A673 (cell line): Measurements from ENCODE around the gene CD28. TPM values are rescaled to one million over a fixed set of nuclear protein-coding genes. Genes with fewer than 3 reads are reported as not detected.

ENCODE experiments used
- BruUV-seq: library from RNA; stranded (reverse); fragments of 400-500 nt; replicated peaks from 2 replicates; lab custom pipeline; 2021; lab: Mats Ljungman, UMichigan
- CTCF ChIA-PET: fragments of 300-600 bp; sonication (Branson Sonifier 250); formaldehyde crosslinking; loops from one replicate; lab custom pipeline; 2022; ENCODE audit warnings: antibody characterized with exemption; lab: Charles Lee
- POLR2A ChIA-PET: fragments of 300-600 bp; sonication (Branson Sonifier 250); formaldehyde crosslinking; loops from one replicate; lab custom pipeline; 2022; ENCODE audit warnings: antibody characterized with exemption; ENCODE audit not compliant: low non-redundant PET; lab: Charles Lee
- DNase-seq: peaks from one replicate; pipeline ENCODE4 v3.0.0-alpha.2; 2015; ENCODE audit warnings: low spot score
- H3K27ac ChIP-seq: fragments of 200-600 bp; sonication (generic); 2 replicates; pipeline ENCODE4 v1.5.1; 2016; ENCODE audit warnings: mixed run types, low read depth, mild to moderate bottlenecking, mixed read lengths, antibody characterized with exemption, low read length; ENCODE audit not compliant: poor library complexity, severe bottlenecking
- H3K27me3 ChIP-seq: fragments of 200-600 bp; sonication (generic); replicated peaks from 2 replicates; pipeline ENCODE4 v1.6.1; 2017; ENCODE audit warnings: mixed run types, low read depth, mild to moderate bottlenecking, mixed read lengths, antibody characterized with exemption, low read length; ENCODE audit not compliant: insufficient read depth, poor library complexity
- H3K36me3 ChIP-seq: fragments of 200-600 bp; sonication (generic); 2 replicates; pipeline ENCODE4 v1.6.1; 2016; ENCODE audit warnings: mixed run types, mild to moderate bottlenecking, mixed read lengths, antibody characterized with exemption, low read length; ENCODE audit not compliant: insufficient read depth, poor library complexity, severe bottlenecking
- H3K4me1 ChIP-seq: fragments of 200-600 bp; sonication (generic); 2 replicates; pipeline ENCODE4 v1.6.1; 2017; ENCODE audit warnings: mixed run types, mild to moderate bottlenecking, mixed read lengths, antibody characterized with exemption, low read length; ENCODE audit not compliant: insufficient read depth, poor library complexity, severe bottlenecking
- H3K4me3 ChIP-seq: fragments of 200-600 bp; sonication (generic); 2 replicates; pipeline ENCODE4 v1.5.1; 2016; ENCODE audit warnings: low read depth, mixed run types, mild to moderate bottlenecking, mixed read lengths, low read length; ENCODE audit not compliant: poor library complexity, severe bottlenecking
- H3K9me3 ChIP-seq: fragments of 200-600 bp; sonication (generic); 2 replicates; pipeline ENCODE4 v1.6.1; 2016; ENCODE audit warnings: mixed run types, low read depth, mild to moderate bottlenecking, mixed read lengths, antibody characterized with exemption, low read length; ENCODE audit not compliant: poor library complexity, severe bottlenecking
- CTCF ChIP-seq: fragments of 300-800, 200-600 bp; sonication (generic); conservative IDR thresholded peaks from 2 replicates; pipeline ENCODE4 v1.5.1; 2017; ENCODE audit warnings: low read depth, mild to moderate bottlenecking, antibody characterized with exemption, low read length, moderate library complexity, mixed read lengths
- EZH2 ChIP-seq: fragments of 200-600 bp; sonication (generic); IDR thresholded peaks from 2 replicates; pipeline ENCODE4 v1.6.1; 2017; ENCODE audit warnings: borderline replicate concordance, low read depth, mild to moderate bottlenecking, mixed read lengths, antibody characterized with exemption, low read length; ENCODE audit not compliant: poor library complexity, severe bottlenecking
- intact Hi-C: fragments of 100-400 bp; cut with micrococcal nuclease; formaldehyde crosslinking; loops from one replicate; pipeline ENCODE4 v1.10.0; 2022; ENCODE audit not compliant: unreplicated experiment
- total RNA-seq: library from RNA; stranded (reverse); gene quantifications from 2 replicates; pipeline ENCODE4 v1.2.3, GENCODE V29; 2021

CD28 gene
- total RNA-seq, 1 experiment from 2014 or later, result not detected

GRCh38 chr2:203758841-203759689, 52.6 kb downstream of the CD28 start:
- BruUV-seq, result no TSS peak
- Histone ChIP-seq H3K4me1 (no peaks in the 10 kb centered on the region), H3K27ac (no peak overlapping the region), H3K36me3 (no peaks in the 10 kb centered on the region), H3K27me3 (no peaks in the 10 kb centered on the region), H3K4me3 (no peak overlapping the region), H3K9me3 (peaks cover 9% of the 10 kb centered on the region)
- ChIA-PET POLR2A (no interaction called here), CTCF (no interaction called here)
- no peak for DNase-seq
- intact Hi-C loops, result no loop called here
- TF ChIP-seq CTCF, result no peak
- no peak for TF ChIP-seq EZH2

- Histone ChIP-seq H3K27ac (no peak overlapping the region), H3K4me3 (no peak overlapping the region), H3K36me3 (no peaks in the 10 kb centered on the region), H3K27me3 (no peaks in the 10 kb centered on the region), H3K4me1 (no peaks in the 10 kb centered on the region), H3K9me3 (peaks cover 9% of the 10 kb centered on the region)
- no TSS peak for BruUV-seq
- DNase-seq, result no peak
- ChIA-PET CTCF (no interaction called here), POLR2A (no interaction called here)
- intact Hi-C loops, result no loop called here
- no peak for TF ChIP-seq CTCF
- TF ChIP-seq EZH2, result no peak
These were observed 53.4 kb downstream of the CD28 start for GRCh38 chr2:203759690-203760365.

- Histone ChIP-seq H3K4me1 (no peaks in the 10 kb centered on the region), H3K27ac (no peak overlapping the region), H3K4me3 (no peak overlapping the region), H3K27me3 (no peaks in the 10 kb centered on the region), H3K36me3 (no peaks in the 10 kb centered on the region), H3K9me3 (peaks cover 4% of the 10 kb centered on the region)
- TF ChIP-seq EZH2 (no peak), CTCF (no peak)
- intact Hi-C loops, result no loop called here
- CTCF ChIA-PET, result interaction anchor here (0.6 kb wide), 1 partner anchor 211 kb away, joined by 6 read pairs; no protein-coding TSS in a partner anchor
- no TSS peak for BruUV-seq
- POLR2A ChIA-PET, result no interaction called here
- DNase-seq, result no peak
These were observed 54.7 kb downstream of the CD28 start for GRCh38 chr2:203761121-203761520.
